HG02870 (cell line): ENCODE data around the gene ECSIT.

Experiments used
- ATAC-seq: cut with Tn5 transposase; IDR thresholded peaks from one replicate; pipeline ENCODE4 v1.9.1; 2021; ENCODE audit warnings: mild to moderate bottlenecking, moderate library complexity; ENCODE audit not compliant: unreplicated experiment

Gene ECSIT

DNA sequence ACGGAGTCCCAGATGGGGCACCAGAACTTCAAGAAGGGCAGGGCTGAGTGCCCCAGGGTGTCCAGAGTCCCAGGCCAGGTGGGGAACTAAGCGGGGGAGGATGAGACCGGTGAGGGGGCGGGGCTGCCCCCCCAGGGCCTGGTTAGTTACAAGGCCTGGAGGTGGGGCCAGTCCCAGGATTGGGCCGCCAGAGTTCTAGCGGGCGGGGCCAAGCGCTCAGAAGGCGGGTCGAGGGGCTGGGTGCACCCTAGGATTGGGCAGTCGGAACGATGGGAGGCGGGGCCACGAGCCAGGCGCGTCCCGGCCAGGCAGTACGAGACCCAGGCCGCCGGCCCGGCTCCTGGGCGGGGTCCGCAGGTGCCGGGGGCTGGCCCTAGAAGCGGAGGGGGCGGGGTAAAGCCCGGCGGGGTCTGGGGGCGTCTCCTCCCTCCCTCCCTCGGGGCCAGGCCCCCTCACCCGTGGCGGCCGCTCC is 23.9 kb downstream of the ECSIT start:
- peak; percentile 84 for ATAC-seq

DNA sequence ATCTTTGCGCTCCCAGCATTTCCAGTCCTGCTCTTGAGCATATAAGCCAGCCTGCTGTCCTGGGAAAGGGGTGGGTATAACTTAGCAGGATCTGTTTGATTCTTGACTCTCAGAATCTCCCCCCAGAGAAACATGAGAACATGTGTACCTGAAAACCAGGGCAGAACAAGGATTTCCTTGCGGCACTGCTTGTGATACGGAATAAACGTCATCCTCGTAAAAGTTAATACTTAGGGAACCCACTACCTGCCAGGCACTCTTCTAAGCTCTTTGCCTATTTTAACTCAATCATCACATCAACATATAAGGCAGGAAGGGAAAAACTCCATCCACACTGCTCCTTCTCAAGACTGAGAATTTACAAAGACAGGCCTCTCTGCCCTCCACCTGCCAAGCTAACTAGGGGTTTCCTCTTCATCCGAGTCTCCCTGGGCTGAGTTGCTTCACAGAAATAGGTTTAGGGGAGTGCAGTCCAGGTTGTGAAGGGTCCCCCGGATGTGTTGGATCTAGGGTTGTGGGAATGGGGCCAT is 24.4 kb downstream of the ECSIT start:
- no peak for ATAC-seq

DNA sequence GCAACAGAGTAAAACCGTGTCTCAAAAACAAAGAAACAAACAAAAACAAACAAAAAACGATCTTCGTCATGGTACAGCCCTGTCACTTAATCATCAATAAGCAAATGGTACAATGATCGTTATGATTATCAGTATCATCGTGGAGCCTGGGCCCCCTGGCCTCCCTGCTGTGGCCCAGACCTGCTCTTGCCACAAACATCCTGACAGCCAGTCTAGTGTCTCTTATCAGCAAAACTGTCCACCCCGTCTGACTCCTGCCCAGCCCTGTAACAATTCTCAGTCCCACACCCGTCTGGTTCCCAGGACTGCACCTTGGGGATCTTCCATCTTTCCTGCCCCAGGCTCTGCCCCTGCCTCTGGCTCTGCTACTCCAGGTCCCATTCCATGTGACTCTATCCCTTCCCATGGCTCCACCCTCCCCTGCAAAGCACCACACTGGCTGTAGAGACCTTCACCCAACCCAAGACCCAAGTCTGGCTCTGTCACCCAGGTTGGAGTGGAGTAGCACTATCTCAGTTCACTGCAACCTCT is 29.0 kb downstream of the ECSIT start:
- no peak for ATAC-seq

DNA sequence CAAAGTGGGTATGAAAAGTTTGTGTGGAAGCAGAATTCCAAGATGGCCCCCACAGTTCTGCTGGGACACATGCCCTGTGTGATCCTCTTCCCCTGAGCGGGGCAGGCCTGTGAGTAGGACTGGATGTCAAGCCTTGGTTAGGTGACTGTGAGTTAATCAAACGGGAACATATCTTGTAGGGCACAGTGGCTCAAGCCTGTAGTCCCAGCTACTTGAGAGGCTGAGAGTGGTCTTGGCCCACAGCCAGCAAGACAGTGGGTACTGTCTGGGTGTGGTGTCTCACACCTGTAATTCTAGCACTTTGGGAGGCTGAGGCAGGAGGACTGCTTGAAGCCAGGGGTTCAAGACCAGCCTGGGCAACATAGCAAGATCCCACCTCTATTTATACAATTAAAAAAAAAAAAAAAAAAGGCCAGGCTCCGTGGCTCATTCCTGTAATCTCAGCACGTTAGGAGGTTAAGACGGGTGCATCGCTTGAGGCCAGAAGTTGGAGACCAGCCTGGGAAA is 29.7 kb downstream of the ECSIT start:
- ATAC-seq: no peak

DNA sequence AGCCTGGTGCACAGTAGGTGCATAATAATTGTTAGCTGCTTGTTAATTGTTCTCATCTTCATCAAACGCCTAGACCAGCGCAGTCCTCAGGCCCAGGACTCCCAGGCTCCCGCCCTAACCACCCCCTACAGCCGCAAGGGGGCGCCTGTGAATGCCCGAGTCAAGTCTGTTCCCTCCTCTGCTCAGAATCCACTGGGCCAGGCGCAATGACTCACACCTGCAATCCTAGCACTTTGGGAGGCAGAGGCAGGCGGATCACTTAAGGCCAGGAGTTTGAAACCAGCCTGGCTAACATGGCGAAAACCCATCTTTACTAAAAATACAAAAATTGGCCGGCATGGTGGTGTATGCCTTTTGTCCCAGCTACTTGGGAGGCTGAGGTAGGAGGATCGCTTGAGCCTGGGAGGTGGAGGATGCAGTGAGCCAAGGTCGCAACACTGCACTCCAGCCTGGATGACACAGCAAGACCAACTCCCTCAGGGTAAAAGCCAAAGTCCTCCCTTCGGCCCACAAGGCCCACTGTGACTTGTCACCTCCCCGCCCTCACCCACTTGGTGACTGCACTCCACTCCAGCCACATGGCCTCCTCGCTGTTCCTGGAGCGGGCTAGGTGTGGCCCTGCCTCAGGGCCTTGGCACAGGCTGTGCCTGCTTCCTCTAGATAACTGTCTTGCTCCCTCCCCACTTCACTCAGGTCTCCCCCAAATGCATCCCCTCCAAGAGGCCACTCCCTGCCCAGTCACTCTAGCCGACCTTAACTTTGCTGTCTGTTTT is 32.4 kb downstream of the ECSIT start:
- no peak for ATAC-seq

DNA sequence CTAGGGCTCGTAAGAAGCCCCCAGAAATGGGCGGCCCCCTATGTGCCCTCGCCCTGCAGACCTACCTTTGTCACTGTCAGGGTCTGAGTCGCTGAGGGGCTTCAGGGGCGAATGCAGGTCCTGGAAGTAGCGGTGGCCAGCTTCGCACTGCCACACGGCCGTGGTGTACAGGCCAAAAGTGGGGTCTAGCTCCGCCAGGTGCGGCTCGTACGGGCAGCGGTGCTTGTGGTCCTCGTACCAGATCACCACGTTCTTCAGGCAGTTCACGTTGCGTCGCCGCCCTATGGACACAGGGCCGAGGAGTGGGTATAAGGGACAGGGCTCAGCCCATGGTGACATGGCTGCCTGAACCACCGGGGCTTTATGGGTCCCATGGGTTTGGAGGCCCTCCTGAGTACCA is 33.0 kb downstream of the ECSIT start:
- no peak for ATAC-seq

DNA sequence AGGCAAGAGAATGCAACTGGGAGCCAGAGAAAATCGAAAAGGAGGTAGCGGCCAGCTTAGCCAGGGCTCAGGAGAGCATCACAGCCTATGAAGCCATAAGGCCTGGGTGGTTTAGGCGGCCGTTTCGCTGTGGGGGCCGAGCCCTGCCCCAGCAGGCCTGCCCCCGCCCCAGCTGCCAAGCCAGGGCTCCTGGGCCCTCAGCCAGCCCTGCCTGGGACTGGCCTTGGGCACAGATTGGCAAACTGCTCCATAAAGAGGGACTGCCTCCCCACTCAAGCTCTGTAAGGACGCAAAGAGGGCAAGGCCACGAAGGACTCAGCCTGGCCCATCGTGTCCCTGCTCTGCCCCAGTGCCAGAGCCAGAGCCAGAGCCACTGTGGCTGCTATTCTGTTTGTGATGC is 33.5 kb downstream of the ECSIT start:
- no peak for ATAC-seq

DNA sequence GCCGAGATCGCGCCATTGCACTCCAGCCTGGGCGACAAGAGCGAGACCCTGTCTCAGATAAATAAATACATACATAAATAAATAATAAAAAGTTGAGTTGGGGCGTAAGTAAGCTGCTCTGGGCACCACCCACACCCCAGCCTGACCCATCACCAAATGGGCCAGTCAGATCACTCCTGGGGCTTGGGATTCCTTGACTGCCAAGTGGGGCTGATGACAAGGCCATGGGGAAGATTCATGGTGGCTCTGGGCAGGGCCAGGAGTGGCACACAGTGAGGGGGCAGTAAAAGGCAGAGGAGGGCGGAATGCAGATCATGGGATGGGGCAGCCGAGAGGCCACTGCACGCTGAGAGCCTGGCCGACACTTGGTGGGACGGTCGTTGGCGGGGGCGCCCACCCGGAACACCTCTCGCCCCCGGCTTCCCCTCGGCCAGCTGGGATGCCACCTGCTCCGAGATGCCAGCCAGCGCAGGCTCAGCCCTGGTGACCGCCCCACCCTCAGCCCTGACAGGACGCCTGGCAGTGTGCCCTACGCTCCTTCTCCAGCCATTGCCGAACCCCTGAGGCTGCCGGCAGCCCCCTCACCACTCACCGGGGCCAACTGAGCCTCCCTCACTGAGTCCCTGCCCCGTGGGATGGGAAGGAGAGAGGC is 34.2 kb downstream of the ECSIT start:
- ATAC-seq: no peak

DNA sequence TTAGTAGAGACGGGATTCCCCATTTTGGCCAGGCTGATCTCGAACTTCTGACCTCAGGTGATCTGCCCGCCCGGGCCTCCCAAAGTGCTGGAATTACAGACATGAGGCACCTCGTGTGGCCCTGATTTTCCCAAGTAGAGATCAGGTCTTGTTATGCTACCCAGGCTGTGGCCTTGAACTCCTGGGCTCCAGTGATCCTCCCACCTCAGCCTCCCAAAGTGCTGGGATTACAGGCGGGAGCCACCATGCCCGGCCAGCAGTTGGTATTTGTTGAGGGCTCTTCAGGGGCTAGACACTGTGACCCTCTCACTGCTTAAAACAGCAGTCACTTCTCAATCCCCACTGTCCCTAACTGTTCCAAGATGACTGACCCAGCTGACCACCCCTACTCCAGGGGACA is 39.6 kb downstream of the ECSIT start:
- no peak for ATAC-seq

DNA sequence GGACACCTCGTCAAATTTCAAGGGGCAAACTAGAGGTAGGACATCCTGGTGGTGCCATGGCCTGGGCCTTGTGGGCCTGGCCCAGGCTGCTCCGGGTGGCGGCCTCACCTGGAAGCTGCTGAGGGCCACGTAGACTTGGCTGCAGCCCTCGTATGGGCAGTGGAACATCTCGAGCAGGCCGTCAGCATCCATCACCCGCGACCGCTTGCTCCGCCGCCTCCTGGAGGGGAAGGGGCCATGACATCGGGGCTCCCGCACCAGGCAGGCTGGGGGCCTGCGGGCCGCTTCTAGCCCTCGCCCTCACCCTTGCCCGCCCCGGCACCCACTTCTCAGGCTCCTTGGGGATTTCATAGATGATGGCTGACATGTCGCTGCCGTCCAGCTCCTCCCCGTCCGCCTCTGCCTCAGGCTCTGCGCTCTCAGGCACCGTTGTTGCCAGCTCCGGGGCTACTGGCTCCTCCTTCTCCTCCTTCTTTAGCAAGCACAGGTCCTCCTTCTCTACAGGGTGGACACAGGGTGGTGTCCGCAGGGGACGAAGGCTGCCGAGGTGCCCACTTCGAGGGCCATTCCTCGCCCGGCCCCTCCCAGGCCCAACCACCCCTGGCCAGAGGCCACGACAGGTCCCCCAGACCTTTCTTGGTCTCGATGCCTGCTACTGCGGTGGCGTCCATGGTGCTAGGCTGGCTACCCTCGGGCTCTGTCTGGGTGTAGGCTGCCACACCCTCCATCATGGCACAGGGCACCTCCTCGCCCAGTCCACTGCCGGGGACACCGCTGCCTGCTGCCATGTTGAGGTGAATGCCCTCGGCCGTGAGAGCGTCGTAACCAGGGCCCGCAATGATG is 42.1 kb downstream of the ECSIT start:
- ATAC-seq: no peak

DNA sequence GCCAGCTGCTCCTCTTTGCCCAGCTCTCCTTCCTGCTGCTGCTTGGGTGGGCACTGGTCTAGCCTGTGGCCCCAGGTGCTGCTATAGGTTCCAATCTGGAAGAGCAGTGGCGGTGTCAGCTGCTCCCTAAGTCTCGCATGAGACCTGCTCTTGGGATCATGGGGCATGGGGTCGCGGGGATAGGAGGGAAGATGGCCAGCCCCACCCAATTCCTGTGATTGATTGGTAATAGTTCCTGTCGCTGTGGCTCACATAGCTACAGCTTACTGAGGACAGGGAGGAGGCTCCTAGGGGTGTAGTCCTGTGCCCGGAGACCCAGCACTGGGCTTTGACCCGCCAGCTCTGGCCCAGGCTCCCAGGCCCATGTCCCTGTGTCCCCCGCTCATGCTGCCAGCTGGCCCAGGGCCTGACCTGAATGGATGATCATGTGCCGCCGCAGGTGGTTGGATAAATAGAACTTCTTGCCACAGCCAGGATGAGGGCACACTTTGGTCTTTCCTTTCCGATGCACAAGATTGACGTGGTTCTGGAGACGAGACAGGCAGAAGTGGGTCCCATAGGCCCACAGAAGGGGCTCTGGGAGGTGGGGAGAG is 43.6 kb downstream of the ECSIT start:
- ATAC-seq: no peak

DNA sequence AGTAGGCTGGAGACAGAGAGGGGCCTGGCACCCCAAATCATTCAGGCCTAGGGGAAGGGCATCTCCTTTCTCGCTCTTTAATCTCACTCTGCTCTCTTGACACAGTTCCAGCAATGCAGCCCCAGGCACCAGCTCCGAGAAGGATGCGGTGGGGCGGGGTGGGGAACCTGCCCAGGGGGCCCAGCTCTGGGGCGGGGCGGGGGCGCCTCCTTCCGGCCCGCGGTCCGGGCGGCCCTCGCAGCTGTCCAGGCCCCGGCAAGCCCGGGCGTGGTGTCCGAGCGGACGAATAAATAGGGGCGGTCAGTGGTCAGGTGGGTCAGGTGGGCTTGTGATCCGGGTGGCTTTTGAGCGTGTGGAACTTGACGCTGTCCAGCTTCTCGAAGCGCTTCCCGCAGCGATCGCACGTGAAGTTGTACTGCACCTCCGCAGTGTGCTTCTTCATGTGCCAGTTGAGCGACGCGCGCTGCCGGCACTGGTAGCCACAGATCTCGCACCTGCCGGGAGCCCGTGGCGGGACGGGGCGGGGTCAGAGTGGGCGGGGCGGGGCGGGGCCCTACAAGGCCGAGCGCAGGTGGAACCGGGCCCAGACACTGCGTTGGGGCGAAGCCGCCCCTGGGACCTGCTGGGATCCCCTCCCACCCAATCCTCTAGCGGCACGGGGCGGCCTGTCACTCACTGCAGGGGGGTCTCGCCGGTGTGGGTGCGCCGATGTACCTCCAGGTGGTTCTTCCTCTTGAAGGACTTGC is 45.4 kb downstream of the ECSIT start:
- no peak for ATAC-seq

DNA sequence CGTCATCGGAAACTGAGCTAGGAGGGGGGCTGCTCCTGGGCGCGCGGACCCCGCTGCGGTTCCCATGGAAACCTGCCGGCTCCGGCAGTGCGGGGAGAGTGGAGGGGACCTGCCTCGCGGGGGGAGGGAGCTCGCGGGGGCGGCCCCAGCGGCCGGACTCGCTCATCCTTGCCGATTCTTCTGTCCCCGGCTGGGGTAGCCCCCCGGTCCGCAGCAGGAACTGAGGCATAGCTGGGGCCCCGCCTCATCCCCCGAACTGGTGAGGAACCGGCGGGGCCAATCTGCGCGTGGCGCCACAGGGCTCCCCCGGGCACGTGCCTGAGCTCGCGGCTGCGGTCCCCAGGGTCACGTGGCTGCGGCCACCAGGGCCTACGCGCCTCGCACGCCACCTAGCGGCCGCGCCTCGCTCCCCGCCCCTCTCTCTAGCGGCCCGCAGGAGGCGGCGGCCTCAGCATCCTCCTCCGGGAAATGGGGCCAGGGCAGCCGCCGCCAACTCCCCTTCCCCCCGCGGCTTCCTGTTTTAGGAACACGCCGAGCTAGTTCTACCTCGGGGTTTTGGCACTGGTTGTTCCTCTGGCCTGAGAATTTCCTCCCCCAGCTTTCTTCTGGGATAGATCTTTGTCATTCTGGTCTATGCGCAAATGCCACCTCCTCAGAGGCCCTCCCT is 46.4 kb downstream of the ECSIT start:
- ATAC-seq: peak; percentile 42

DNA sequence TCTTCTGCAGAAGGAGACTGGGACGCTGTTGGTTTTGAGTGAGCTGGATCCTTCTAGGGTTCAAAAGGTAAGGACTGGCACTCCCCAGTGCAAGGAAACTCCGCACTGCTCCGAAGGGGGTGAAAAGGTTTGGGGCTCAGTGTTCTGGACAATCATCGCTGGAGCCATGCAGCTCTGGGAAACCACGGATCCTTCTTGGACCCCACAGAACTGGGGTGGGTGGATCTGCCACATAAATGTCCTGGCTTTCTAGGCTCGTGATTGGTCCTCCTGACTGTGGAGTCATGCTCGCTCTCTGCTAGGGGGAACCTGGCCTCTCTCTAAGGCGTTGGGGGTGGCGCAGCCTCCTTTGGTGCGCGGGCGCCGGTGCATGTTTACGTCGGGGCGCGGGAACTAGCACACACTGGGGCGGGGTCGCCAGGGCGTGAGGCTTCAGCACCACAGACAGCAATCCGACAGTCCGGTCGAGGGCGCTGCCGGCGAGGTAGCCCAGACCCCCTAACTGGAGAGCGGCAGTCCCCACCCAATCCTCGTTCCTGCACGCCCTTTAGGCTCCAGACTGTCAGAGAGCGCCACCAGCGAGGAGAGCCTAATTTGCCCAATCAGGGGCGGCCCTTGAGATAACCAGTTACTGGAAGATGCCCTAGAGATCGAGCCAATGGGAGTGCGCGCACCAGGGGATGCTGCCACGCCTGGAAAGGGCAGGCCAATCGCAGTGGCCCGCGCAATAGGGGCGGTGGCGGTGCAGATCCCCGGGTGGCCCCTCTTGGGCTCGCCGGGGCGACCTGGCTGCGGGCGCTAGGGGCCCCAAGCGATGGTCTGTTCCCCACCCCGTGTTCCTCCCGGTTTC is 47.2 kb downstream of the ECSIT start:
- ATAC-seq: peak; percentile 54

DNA sequence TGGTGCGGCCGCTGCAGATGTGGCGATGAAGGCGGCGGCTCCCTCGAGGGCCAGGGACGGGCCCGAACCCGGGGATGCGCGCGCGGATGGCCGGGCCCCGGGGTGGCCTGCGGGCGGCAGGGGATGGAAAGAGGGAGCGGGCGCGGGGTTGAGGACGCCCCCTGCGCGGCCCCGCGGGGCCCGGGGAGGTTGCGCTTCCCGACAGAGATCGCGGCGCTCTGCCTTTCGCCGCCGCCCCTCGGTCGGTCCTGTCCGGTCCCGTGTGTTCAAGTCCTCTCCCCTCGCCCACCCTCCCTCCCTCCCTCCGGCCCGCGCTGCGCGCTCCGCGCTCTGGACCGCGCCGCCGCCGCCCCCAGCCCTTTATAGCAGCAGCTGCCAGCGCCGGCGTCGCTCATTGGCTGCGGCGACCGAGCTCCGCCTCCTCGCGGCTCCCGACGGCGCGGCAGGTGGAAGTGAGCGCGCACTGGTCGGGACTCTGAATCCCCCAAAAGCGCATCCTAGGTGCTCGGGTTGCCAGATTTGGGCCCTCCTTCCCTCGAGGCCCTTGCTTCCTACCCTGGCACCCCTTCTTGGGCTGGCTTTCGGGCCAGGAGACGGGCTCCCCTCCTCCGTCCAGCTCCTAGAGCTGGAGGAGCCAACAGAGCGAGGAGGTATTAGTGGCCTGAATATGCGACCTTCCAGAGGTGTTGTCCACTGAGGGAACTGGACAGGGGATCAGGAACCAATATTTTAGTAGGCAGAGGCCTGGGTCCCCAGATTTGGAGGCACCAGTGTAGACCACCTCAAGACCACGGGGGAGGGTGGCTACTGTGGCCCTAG is 48.0 kb downstream of the ECSIT start, which contains the start of gene ELAVL3:
Gene ELAVL3 (minus strand): TSS at position 332 of the 819 bp plus-strand sequence. CDS start 438 bp downstream, outside the sequence.
- ATAC-seq: no peak

DNA sequence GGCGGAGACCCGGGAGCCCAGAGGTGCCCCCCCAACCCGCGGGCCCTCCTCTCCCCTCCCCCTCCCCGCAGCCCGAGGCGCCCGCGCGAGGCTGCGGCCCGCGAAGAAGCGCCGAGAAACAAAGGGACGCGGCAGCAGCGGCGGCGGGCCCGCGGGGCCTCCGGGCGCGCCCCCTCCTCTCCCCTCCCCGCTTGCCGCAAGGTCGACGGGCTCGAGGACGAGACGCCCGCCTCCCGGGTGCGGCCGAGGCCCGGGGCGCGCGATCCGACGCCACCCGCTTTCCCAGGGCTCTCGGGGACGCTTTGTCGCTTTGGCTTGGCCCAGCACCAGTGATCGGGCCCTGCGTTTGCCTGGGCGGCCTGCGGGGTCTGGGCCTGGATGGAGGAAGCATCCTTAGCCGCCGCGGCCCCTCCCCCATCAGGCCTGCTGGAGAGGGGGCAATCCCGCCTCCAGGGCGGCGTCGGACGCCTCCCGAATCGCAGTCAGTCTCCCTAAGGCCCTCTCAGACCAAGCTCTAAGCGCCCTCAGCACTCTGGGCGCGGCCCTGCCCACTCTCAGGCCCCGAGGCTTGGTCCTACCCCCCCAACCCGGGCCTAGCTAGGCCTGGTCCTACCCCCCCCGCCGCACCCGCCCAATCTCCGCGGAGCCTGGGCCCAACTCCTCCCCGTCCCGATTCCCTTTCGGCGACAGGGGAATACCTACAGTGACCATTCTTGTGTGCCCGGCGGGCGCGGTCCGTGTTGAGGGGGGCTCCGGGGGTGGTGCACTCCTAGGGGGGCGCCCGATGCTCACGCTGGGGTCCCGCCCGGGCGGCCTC is 48.8 kb downstream of the ECSIT start:
- ATAC-seq: no peak
